Islet of Langerhans (tissue), 1 donor: ENCODE results near the gene IL17F.
A peak's percentile ranks its signal among the peaks of the same experiment; 100 is the strongest.

ENCODE experiments used
- FAIRE-seq: peaks from one replicate; lab custom pipeline; 2011; peaks lifted over from hg19 to GRCh38; lab: Jason Lieb, UNC

Gene IL17F

DNA sequence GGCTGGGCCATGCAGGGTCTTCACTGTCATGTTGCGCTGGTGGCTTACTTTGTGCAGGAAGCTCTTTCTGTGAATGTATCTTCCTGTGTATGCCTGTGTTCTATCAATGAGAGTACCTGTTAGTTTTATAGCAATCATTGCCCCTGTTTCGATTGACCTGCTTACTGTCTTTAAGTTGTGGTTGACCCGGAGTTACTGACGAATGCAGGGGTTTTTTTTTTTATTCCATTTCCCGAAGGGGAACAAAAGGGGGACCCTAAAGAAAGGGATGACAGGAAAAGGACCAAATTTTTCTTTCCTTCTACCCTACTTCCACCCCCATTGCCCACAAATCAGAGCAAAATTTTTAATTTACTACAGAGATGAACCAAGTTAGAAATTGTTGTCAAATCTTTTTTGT, at the start of gene IL17F:
Gene IL17F (minus strand): TSS at position 101 of the 400 bp plus-strand sequence. CDS start 71 bp downstream, at position 30.
- FAIRE-seq: no peak

DNA sequence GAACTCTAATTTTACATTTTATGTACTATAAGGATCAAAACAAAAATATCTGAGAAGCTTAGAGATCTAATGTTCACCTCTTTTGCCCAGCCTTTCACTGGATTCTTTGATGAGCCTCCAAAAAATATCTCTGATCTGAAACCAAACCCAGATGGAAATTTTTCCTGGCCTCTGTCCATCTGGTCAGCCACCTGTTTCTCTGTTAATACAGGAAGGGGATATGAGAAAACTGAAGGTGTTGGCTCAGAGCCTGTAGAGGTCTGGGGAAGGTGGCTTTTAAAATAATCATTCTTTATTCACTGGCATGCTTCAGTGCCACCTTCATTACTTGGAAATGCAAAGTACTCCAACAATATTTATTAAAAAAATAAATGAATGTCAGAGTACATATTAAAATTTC, 48.8 kb upstream of the IL17F start:
- FAIRE-seq: no peak

DNA sequence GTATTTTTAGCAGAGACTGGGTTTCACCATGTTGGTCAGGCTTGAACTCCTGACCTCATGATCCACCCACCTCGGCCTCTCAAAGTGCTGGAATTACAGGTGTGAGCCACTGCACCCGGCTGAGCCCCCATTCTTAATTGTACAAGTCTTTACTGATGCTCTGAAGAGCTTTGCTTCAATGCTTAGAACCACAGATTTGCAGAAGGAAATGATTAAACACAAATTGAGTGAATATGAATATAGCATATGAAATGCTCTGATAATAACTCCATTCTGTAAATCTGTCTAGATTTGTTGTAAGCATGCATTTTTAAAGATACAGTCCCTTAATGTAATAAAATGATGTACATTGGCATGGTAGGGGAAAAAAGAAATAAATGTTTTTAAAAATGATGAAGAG, 44.5 kb upstream of the IL17F start:
- FAIRE-seq: no peak

DNA sequence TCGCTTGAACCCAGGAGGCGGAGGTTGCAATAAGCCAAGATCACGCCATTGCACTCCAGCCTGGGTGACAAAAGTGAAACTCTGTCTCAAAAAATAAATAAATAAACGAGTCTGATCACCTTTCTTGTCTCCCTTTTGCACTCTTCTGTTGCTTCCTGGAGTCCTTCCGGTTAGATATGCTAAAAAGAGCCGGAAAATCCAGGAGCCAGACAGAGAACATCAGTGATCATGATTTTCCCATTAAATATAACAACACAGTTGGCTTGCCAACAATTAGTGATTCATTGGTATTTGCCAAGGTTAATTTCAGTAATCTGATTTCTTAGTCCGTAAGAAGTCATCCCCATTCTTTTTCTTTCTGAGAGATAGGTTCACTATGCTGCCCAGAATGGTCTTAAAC, 43.9 kb upstream of the IL17F start:
- no peak for FAIRE-seq

DNA sequence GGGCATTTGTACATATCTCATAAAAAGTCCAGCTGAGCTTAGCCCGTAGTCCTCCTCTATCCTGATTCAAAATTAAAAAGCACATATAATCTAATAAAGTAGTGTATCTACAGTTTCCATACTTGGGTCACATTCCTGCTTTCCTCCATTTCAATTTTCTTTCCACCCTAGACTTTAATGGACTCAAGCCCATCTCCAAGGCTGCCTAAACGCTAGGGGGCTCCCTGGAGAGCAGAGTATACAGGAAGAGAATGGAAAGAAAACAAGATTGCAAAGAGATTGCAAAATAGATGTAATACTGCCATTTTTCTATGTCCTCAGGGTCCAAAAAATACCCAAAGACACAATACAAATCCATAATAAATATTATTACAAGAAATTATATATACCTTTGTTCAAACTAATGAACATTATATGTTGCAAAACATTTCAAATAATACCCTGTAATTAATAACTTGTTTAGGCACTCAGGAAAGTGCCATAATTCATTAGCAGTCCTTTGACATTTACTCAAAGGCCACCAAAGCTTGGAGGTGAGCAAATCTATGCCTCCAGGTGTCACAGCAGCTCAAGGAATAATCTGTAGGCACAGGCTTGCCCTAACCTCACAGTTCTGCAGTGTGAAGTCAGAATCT, 42.6 kb upstream of the IL17F start:
- peak; percentile 58 for FAIRE-seq

DNA sequence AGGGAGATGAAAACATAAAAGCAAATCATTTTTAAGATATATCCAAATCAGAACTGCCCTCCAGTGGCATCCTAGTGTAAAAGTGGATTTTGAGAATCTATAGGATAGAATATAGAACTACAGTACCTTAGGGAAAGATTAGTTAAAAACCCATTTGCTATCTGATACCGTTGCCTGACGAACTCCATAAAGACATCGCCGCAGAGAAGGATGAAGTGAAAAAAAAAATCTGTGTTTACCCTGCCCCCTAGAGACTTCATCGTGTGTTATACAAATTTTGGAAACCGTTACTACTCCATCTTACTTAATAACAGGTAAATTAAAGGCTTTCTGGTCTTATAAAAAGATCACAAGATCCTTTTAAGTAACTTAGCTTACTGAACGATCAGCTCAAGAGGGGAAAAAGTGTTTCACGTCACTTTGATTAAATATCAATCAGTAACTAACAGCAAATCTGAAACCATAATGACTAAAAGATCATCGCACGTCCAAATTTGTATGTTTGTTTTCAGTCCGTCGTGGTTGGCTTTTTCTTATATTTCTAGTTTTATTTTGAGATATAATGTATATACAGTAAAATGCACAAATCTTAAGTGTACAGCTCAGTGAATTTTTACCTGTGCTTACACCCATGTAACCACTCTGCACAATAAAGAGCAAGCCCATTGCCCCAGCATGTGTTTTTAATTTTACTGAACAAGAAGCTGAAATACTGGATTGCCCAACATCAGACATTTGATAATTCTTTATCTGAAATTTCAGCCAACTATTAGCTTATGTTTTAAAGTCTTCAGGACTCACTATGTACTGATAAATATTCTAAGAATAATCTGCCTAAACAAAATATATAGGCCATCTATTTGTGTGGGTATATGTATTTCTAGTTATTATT, 41.1 kb upstream of the IL17F start:
- FAIRE-seq: peak; percentile 43

DNA sequence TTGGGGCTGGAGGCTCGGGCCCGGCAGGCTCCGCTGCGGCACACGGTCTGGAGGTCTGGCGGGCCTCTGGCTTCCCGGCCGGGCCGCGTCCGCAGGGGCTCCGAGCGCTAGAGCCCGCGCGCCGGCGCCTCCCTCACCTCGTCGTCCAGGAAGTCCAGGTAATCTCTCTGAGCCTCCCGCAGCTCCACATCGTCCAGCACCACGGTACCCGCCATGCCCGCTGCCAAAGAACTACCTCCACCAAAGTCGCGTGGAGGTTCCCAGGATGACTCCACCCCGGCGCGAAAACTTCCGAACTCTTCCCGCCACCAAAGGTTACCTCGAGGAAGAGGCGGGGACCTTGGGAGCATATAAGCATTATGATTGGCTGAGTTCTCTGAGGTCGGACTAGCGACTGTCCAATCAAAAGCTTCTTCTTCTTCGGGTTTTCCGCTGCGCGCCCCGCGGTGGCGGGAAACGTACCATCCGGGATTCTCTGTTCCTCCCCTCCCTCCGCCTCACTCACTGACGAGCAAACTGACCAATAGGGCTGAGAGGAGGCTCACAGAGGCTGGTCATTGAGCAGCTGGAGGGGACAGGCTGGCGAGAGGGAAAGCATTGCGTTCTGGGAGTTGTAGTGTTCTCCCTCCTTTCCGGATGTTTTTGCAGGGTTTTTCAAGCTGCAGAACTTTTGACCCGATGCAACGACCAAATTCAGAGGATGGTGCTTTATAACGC, 40.3 kb upstream of the IL17F start, which contains the start of gene MCM3:
Gene MCM3 (minus strand): TSS at position 283 of the 717 bp plus-strand sequence. CDS start 68 bp downstream, at position 215.
- FAIRE-seq: peak; percentile 99

DNA sequence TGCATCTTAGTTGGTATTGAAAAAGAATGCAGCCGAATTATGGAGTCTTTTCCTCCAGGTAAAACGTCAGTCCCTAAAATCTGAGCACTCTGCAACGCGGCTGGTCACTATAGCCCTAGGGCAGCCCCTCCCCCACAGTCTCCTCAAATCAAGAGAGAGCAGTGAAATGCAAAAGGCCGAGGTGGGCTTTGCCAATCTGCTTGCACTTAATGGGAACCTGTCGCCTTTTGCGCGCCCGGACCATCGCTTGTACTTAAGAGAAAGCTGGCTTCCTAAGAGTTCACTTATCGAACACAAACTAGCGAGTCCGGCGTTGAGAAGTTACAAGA, 39.8 kb upstream of the IL17F start:
- FAIRE-seq: no peak

DNA sequence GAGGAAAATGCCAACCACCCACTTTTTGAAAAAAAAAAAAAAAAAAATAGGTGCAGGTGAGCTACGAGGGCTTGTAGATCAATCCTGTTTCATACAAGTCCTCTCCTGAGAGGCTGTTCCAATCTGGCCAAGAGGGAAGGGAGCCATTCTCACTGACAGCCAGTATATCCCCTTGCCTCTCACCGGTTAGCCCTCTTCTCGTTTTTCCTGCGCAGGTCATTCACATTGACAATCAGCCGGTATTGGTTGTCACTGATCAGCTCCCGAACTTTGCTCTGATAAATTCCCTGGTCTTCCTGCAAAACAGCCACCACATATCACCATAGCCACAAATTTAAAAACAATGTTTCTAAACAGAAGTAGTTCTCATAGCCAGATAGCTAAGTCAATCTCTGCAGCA, 38.8 kb upstream of the IL17F start:
- FAIRE-seq: no peak

DNA sequence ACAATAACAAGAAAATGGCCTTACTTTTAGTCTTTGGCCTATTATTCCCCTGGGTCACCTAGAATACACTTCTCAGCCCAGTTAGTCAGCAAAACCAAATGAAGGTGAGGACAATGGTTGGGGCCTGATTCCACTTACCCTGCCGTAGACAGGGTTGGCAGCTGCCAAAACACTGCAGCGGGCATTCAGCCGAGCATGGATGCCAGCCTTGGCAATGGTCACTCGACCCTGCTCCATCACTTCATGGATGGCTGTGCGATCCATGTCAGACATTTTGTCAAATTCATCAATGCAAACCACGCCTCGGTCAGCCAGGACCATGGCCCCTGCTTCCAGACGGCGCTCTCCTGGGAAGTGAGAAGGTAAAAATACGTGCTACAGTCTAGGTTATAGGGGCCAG, 31.8 kb upstream of the IL17F start:
- no peak for FAIRE-seq

DNA sequence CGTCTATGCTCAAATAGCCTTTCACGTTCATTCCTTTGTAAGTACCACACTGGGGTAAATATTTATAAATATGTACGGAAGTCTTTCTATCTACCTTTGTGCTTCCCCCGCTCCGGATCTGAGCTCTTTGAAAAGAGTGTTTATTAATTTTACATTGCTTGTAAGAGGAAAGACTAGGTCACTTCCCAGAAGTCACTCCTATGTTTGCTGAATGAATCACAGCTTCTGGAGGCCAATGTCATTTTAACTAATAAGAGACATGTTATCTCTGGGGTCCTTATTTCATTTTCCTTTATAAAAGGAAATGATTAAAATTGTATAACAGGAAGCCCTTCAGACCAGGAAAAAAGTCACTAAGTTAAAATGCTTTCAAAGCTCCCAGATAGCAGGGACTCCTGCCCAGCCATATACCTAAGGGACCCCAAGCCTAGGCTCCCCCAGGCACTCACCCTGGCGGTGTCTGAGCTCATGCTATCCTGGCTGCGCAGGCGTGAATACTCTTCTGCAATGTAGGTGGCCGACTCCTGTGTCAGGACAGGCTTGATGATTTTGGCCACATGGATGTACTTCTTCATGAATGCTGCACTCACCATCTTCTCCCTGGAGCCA, 27.7 kb upstream of the IL17F start:
- FAIRE-seq: peak; percentile 91

DNA sequence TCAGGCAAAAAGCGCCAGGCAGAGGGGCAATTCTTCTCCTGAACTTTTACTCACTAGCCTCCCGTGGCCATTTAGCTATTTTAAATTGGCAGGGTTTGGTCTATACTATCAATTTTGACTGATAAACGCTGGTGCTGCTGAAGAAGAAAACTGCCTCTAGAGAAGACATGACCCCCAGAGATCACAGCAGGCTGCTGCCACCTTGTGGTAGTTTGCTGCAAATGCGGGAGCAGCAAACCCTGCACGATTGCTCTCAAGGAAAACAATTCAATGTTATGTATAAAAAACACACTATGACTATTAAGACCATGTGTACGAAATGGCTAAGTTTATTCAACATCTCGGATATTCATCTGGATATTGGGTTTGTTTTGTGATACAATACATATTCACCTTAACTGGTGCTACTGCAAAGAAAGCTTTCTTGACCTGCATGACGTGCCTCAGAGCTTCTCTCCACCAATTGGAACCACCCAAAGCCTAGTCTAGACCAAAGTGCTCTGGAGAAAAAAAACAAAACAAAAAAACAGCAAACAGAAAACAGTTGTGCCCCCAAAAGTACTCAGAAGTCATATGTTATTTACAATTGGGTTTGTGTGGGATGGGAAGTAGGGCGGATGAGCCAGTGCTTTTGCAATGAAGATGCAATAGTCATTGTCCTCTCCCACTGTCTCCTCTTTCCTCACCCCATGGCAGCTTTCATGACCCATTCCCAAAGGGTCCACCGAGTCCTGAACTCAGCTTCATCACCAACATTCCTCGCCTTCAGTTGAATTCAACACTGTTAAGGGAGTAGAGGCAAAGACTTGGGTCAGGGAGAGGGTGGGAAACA, 19.6 kb upstream of the IL17F start:
- no peak for FAIRE-seq

DNA sequence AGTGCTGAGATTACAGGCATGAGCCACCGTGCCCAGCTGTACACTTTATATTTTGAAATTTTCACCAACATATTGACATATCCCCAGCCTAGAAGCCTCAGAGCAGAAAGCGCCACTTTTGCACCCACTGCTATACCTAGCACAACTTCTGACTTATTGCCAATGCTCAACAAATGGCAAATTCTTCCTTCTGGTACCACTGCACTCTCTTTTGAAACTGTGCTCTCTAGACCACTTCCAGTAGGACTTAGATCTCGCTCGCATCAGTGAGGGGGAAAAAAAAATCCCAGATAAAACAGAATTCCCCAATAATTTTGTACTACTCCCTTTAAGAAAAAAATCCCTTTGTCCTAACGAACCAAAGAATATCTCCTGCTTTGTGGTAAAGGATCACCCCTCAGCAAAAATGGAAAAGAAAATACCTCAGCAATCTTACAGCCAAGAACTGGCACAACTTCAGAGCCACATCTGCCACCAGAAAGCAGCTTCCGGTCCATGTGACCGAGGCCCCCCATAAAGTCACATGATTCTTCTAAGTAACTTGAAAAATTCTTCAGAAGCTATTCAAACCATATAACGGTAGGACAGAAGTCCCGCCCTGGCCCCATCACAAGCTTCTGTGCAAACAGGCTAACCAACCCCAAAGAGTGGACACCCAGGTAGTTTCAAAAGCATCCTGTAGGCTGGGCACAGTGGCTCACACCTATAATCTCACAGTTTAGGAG, 18.5 kb upstream of the IL17F start:
- FAIRE-seq: no peak

DNA sequence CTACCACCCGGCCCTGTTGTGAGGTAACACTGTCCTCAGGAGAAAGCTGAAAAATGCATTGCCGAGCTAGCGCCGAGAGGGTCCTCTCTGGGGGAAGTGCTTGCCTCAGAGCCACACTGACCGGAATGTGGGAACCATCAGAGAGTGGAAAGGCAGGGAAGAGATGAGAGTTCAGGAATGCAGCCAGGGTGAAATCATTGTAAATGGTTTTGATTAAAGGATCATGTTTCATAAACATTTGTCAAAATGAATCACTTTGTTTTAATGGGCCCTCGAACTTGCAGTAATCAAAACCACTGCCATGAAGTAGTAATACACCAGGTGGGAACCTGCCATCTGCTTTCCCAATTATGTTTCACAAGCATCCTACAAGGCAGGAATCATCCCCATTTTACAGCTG, 16.9 kb upstream of the IL17F start:
- no peak for FAIRE-seq

DNA sequence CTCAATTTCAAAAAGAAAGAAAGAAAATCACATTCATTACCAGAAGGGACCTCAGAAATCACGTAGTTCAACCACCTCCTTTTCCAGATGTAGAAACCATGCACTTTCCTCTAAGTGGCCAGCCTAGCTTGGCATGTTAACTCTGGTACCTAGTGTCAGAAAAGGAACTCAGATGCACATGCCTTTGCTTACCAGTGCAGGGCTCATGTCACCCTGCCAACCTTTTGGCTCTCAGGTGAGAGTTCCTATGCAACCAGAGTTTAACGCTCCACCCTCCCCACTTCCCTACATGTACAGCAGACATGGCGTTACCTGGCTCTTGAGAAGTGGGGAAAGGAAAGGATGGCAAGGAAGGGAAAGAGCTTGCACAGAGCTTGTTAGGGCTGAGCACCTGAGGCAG, 16.3 kb upstream of the IL17F start:
- no peak for FAIRE-seq

DNA sequence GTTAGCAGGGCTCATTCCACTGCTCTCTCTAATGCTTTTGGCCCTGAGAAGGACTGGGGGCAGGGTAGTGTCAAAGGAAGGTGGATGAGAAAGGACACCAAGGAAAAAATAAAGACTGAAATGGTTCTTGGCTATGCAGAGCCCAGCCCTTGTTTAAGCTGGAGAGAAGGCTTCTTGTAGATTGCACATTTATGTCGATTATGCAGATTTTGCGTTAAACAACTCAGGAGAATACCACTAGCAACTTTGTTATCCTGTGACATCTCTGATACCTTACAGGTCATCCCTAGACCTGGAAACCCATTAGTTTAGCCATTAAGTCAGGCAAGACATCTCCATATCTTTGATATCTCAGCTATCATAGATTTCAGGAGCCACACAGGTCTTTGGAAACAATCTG, 11.1 kb upstream of the IL17F start:
- FAIRE-seq: no peak

DNA sequence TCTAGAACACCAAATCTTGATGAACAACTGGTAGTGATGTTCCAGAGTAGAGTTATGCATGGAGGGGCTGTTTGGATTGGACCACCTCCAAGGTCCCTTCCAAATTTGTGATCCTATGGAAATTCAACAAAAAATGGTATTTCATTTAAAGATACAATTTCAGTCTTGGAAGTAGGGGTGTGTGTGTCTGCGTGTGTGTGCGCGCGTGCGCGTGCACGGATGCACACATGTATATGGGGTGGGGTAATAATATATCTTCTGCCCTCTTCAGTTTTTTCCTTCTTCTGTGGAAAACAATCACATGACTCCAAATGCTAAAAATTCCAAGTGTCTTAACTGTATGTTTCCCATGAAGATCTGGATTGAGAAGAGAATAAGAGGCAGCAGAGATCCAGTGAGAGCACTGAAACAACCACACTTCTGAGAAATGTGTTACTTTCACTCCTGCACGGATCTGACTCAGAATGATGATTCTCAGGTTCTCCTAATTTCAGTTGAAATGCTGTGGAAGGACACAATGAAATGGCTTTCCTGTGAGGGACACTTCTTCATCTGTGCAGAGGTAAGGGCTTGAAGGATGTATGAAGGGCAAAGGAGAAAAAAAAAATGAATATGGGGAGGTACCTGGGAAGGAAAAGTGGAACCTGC, 10.6 kb upstream of the IL17F start:
- no peak for FAIRE-seq

DNA sequence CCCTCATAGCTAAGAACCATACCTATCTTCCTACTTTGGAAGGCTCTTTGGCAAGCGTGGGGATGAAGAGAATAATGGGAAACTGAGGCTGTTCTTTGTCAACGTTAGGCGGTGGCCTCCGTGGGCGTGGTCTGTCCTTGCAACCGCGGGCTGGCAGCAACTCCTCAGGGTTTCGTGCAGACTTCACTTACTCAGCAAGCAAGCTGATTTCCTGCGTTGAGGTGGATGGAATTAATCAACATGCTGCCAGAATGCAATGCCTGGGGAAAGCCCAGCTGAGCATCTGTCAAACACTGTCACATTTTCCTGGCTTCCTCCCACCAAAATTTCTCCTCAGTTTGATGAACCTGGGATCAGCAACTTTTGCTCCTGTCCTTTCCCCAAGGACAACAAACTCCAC, 9.2 kb upstream of the IL17F start:
- no peak for FAIRE-seq

DNA sequence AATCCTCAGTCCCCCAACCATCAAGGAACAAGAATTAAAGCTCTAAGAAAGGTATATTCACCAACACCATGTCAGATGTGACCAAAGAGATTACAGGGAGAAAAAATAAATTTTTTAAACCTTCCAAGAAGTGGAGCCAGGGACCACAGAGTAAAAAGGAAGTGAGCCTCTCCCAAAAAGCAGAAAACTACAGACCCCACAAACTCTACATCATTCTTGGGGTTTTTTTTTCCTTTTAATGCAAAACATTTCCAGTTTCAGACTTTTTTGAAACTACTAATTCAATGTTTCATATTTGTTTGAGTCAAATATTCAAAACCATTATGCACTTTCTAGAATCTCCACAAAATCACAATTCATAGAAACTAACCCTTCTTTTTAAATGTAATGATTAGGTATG, 6.8 kb upstream of the IL17F start:
- no peak for FAIRE-seq

DNA sequence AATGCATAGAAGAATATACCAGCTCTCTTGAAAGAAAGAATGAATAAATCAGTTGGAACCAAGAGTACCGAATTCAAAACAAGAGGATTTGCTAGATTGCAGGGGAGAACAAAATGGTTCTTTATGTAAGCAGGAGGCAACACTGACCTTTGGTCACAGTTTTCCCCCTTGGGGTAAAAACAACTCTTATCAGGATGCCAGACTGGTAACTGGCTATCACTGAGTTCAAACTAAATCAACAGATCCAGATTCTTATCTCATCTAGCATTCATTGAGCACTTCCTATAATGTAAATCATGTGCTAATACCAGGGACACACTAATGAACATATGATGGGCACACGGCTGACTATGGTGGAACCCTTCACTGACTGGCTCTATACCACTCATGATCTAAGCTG, 4.8 kb upstream of the IL17F start:
- FAIRE-seq: no peak

DNA sequence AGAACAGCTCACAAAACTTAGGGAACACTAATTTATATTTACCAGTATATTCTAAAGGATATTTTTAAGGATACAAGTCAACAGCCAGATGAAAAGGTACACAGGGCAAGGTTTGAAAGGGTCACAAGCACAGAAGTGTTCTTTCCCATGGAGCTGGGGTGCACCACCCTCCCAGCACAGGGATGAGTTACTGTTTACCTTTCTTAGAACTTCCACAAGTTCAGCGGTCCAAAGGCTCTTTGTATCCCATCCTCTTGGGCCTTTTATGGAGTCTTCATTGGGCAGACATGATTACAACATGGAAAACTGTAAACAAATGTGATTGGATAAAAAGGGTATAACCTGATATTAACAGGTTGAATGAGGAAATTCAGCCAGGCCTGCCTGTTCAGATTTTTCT, 1.1 kb upstream of the IL17F start:
- no peak for FAIRE-seq
